Esophagus (tissue), 2 donors: ENCODE data around the gene CDC14A. TPM values are rescaled to one million over a fixed set of nuclear protein-coding genes. Genes with fewer than 3 reads are reported as not detected.

Experiments used
- H3K27ac ChIP-seq, 2 donors: one replicate each; pipeline ENCODE4 v1.5.1; 2013; ENCODE audit warnings: low read depth in 2 of 2, mild to moderate bottlenecking in 2 of 2, inconsistent platforms in 1 of 2, low read length in 1 of 2, moderate library complexity in 1 of 2
- H3K27me3 ChIP-seq, 2 donors: one replicate each; pipeline ENCODE4 v1.6.1; 2013; ENCODE audit warnings: low read length in 2 of 2, control low read depth in 1 of 2, mild to moderate bottlenecking in 1 of 2; ENCODE audit not compliant: insufficient read depth in 2 of 2, control insufficient read depth in 1 of 2
- H3K36me3 ChIP-seq, 2 donors: one replicate each; pipeline ENCODE4 v1.6.1; 2013; ENCODE audit warnings: low read length in 1 of 2; ENCODE audit not compliant: control insufficient read depth in 2 of 2, insufficient read depth in 2 of 2
- H3K4me1 ChIP-seq, 2 donors: one replicate each; pipeline ENCODE4 v1.6.1; 2013; ENCODE audit warnings: low read length in 1 of 2; ENCODE audit not compliant: control insufficient read depth in 2 of 2, insufficient read depth in 2 of 2
- H3K4me3 ChIP-seq, 2 donors: one replicate each; pipeline ENCODE4 v1.5.1; 2013; ENCODE audit warnings: low read length in 2 of 2, mild to moderate bottlenecking in 2 of 2, low read depth in 1 of 2, moderate library complexity in 1 of 2
- H3K9me3 ChIP-seq, 2 donors: one replicate each; pipeline ENCODE4 v1.6.1; 2013; ENCODE audit warnings: mild to moderate bottlenecking in 2 of 2, low read depth in 1 of 2, low read length in 1 of 2, moderate library complexity in 1 of 2; ENCODE audit not compliant: control insufficient read depth in 2 of 2, insufficient read depth in 1 of 2
- WGBS, 2 donors: extraction: QIAGEN DNeasy Blood & Tissue Kit; methylation state at CpG; one replicate each; pipeline ENCODE4 v1.1.7; 2013; 5-methylcytosine and 5-hydroxymethylcytosine counted together
- polyA plus RNA-seq, 2 donors: library from polyadenylated mRNA; stranded (reverse); fragments of 200-250 nt; gene quantifications; one replicate each; pipeline ENCODE4 v1.2.3, GENCODE V29; 2013
- donor health status: healthy with polysubstance abuse.
- donor health status: Bipolar disorder and iron deficiency.

CDC14A gene
- polyA plus RNA-seq, 2 donors = 1.0 to 1.2 TPM

DNA sequence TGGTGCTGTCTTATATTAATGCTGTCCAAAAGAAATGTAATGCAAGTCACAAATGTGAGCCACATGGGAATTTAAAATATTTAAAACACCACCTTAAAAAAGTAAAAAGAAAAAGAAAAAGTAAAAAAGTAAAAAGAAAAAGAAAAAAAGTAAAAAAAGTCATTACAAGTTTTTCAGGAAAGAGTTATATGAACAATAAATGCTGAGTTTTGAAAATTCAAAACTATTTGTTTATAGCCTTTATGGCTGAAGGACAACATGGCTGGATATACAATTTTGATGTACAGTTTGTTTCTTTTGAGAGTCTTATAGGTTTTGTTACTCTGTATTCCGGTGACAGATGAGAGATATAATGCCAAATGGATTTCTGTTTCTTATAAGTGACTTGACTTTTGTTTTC lies 214.8 kb downstream of the CDC14A start:
- no peaks in the 10 kb centered on the region for H3K36me3 ChIP-seq

More for the DNA sequence above, 214.8 kb downstream of the CDC14A start:
- Histone ChIP-seq H3K27me3 (no peaks in the 10 kb centered on the region), H3K4me3 (no peak overlapping the region), H3K4me1 (no peaks in the 10 kb centered on the region), H3K9me3 (no peaks in the 10 kb centered on the region), H3K27ac (no peak overlapping the region)
- WGBS, 2 donors = 0% methylated on average over 1 of the region's 1 CpG

Other genes with a start within 250 kb of the CDC14A start
- gene SASS6, start 219.6 kb upstream of the CDC14A start, polyA plus RNA-seq = 1 to 10 TPM; 1.9 to 2.0 TPM
- 10 to 100 TPM in 1 of 2 donors, 1 to 10 TPM in 1; 7.5 to 11.7 TPM for gene TRMT13, start 219.3 kb upstream of the CDC14A start, polyA plus RNA-seq
- 1 to 10 TPM in 1 of 2 donors, under 1 TPM in 1; 0.41 to 1.2 TPM for gene LRRC39, start 174.2 kb upstream of the CDC14A start, polyA plus RNA-seq
- gene DBT, start 102.7 kb upstream of the CDC14A start, polyA plus RNA-seq = 1 to 10 TPM; 2.3 to 3.9 TPM
- 10 to 100 TPM; 19.7 to 20.6 TPM for gene RTCA, start 86.3 kb upstream of the CDC14A start, polyA plus RNA-seq
- gene GPR88, start 185.6 kb downstream of the CDC14A start, polyA plus RNA-seq = under 1 TPM in 1 of 2 donors, not detected in 1; 0.02 TPM